ENCODE data around the gene GJC2. TPM values are rescaled to one million over a fixed set of nuclear protein-coding genes. Genes with fewer than 3 reads are reported as not detected.

The GJC2 gene
- total RNA-seq, 5 donors from 2014 or later (not counting 1 experiment from before 2014, with no cell fraction given) = 1.1 to 3.1 (median 1.6) TPM

GRCh38 chr1:228178737-228179684 is 29.3 kb downstream of the GJC2 start:
- H3K9me3 Mint-ChIP-seq = no peaks in the 10 kb centered on the region
- no peaks in the 10 kb centered on the region for H3K27me3 Mint-ChIP-seq
- ChIA-PET CTCF (no interaction called here), POLR2A (interaction anchor here in 1 of 2 donors (0.7 kb wide), 1 partner anchor 31 kb away, joined by 12 read pairs; no protein-coding TSS in a partner anchor)
- no peaks in the 10 kb centered on the region for H3K9me3 ChIP-seq
- H3K4me1 ChIP-seq (ENCODE audit: control insufficient read depth in 1 of 2, extremely low read depth in 1 of 2, insufficient read depth in 2 of 2, low read length in 2 of 2) = peaks cover 0 to 4% of the 10 kb centered on the region in 2 experiments
- no peak overlapping the region for H3K27ac Mint-ChIP-seq
- H3K27ac ChIP-seq (ENCODE audit: low read length) = no peak overlapping the region
- 97% methylated on average over 4 of the region's 12 CpGs for WGBS (ENCODE audit: insufficient coverage)
- DNase-seq (peak in 1 of 35 experiments; percentile 2), ATAC-seq (replicated peaks in 1 of 4) (no peak)
- peaks cover 0 to 7% (median 0%) of the 10 kb centered on the region in 3 donors for H3K4me1 Mint-ChIP-seq
- peaks cover 4 to 24% of the 10 kb centered on the region in 2 donors for H3K36me3 ChIP-seq (ENCODE audit: control insufficient read depth in 2 of 2, extremely low read depth in 1 of 2, insufficient read depth in 1 of 2, low read length in 1 of 2)
- no peak overlapping the region for H3K4me3 Mint-ChIP-seq
- H3K27me3 ChIP-seq (replicated peaks in 1 of 2; ENCODE audit: control insufficient read depth in 2 of 2, extremely low read depth in 1 of 2, insufficient read depth in 2 of 2, low read length in 1 of 2) = no peaks in the 10 kb centered on the region
- H3K36me3 Mint-ChIP-seq = no peaks in the 10 kb centered on the region
- H3K4me3 ChIP-seq (ENCODE audit: control insufficient read depth in 1 of 2, extremely low read depth in 1 of 2, low read length in 1 of 2) = no peak overlapping the region

- Histone ChIP-seq H3K27ac (ENCODE audit: low read length) (no peak overlapping the region), H3K27me3 (replicated peaks in 1 of 2; ENCODE audit: control insufficient read depth in 2 of 2, extremely low read depth in 1 of 2, insufficient read depth in 2 of 2, low read length in 1 of 2) (no peaks in the 10 kb centered on the region), H3K4me3 (ENCODE audit: control insufficient read depth in 1 of 2, extremely low read depth in 1 of 2, low read length in 1 of 2) (no peak overlapping the region), H3K36me3 (ENCODE audit: control insufficient read depth in 2 of 2, extremely low read depth in 1 of 2, insufficient read depth in 1 of 2, low read length in 1 of 2) (peaks cover 4 to 14% of the 10 kb centered on the region in 2 donors), H3K4me1 (ENCODE audit: control insufficient read depth in 1 of 2, extremely low read depth in 1 of 2, insufficient read depth in 2 of 2, low read length in 2 of 2) (peaks cover 0 to 5% of the 10 kb centered on the region in 2 experiments), H3K9me3 (no peaks in the 10 kb centered on the region)
- Mint-ChIP-seq H3K4me3 (no peak overlapping the region), H3K27me3 (no peaks in the 10 kb centered on the region), H3K36me3 (no peaks in the 10 kb centered on the region), H3K4me1 (peaks cover 2 to 11% (median 3%) of the 10 kb centered on the region in 3 donors), H3K9me3 (no peaks in the 10 kb centered on the region), H3K27ac (no peak overlapping the region)
- ChIA-PET POLR2A (interaction anchor here (0.6 to 0.7 kb wide), 4 partner anchors 15 to 63 kb away, joined by 3 read pairs; partner anchors contain the start of genes GUK1 (in 1 of the 2) and IBA57 (in 1 of the 2)), CTCF (interaction anchor here (0.7 to 1.1 kb wide), 3 partner anchors 13 to 49 kb away, joined by 3 to 5 read pairs (median 4); no protein-coding TSS in a partner anchor)
- DNase-seq (peak in 2 of 35 experiments; percentile 12 to 38), ATAC-seq (replicated peaks in 1 of 4) (peak in 2 of 4 experiments; percentile 45 to 46)
- WGBS (ENCODE audit: insufficient coverage) = 80% methylated on average over 1 of the region's 4 CpGs
These were observed 30.7 kb downstream of the GJC2 start for GRCh38 chr1:228180271-228180958.

GRCh38 chr1:228180959-228181644 is 31.4 kb downstream of the GJC2 start:
- ChIA-PET POLR2A (interaction anchor here in 1 of 2 donors (0.6 kb wide), 1 partner anchor 64 kb away, joined by 3 read pairs; no protein-coding TSS in a partner anchor), CTCF (interaction anchor here (0.7 to 1.1 kb wide), 2 partner anchors 12 to 50 kb away, joined by 4 to 5 read pairs; no protein-coding TSS in a partner anchor)
- no peaks in the 10 kb centered on the region for H3K36me3 Mint-ChIP-seq
- H3K27ac ChIP-seq (ENCODE audit: low read length) = no peak overlapping the region
- 94% methylated on average over 3 of the region's 7 CpGs for WGBS (ENCODE audit: insufficient coverage)
- peaks cover 8 to 18% (median 10%) of the 10 kb centered on the region in 3 donors for H3K4me1 Mint-ChIP-seq
- peaks cover 4 to 8% of the 10 kb centered on the region in 2 donors for H3K36me3 ChIP-seq (ENCODE audit: control insufficient read depth in 2 of 2, extremely low read depth in 1 of 2, insufficient read depth in 1 of 2, low read length in 1 of 2)
- H3K27me3 Mint-ChIP-seq = no peaks in the 10 kb centered on the region
- no peaks in the 10 kb centered on the region for H3K27me3 ChIP-seq (replicated peaks in 1 of 2; ENCODE audit: control insufficient read depth in 2 of 2, extremely low read depth in 1 of 2, insufficient read depth in 2 of 2, low read length in 1 of 2)
- no peak overlapping the region for H3K4me3 ChIP-seq (ENCODE audit: control insufficient read depth in 1 of 2, extremely low read depth in 1 of 2, low read length in 1 of 2)
- no peak for ATAC-seq (replicated peaks in 1 of 4)
- H3K4me1 ChIP-seq (ENCODE audit: control insufficient read depth in 1 of 2, extremely low read depth in 1 of 2, insufficient read depth in 2 of 2, low read length in 2 of 2) = peaks cover 0 to 12% of the 10 kb centered on the region in 2 experiments
- H3K27ac Mint-ChIP-seq = no peak overlapping the region
- no peaks in the 10 kb centered on the region for H3K9me3 ChIP-seq
- peak in 1 of 35 experiments; percentile 14 for DNase-seq
- H3K9me3 Mint-ChIP-seq = no peaks in the 10 kb centered on the region
- no peak overlapping the region for H3K4me3 Mint-ChIP-seq

DNA sequence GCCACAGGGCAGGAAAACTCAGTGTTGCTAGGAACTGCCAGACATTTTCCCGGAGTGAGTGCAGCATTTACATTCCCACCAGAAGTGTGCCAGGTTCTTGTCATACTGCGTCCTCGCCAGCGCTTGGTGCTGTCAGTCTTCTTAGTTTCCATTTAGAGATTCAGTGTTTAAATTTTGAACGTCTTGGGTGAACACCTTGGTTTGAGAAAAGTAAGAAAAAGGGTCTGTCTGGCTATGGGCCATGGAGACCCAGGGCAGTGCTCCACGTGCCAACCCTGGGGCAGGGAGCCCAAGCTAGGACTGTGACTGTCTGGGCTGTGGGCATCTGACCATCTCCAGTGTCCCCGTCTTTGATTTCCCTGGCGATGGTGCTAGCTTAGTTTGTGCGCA is 31.9 kb downstream of the GJC2 start:
- H3K27ac Mint-ChIP-seq = no peak overlapping the region
- Histone ChIP-seq H3K4me3 (ENCODE audit: control insufficient read depth in 1 of 2, extremely low read depth in 1 of 2, low read length in 1 of 2) (no peak overlapping the region), H3K4me1 (ENCODE audit: control insufficient read depth in 1 of 2, extremely low read depth in 1 of 2, insufficient read depth in 2 of 2, low read length in 2 of 2) (peaks cover 0 to 15% of the 10 kb centered on the region in 2 experiments), H3K27me3 (replicated peaks in 1 of 2; ENCODE audit: control insufficient read depth in 2 of 2, extremely low read depth in 1 of 2, insufficient read depth in 2 of 2, low read length in 1 of 2) (no peaks in the 10 kb centered on the region), H3K27ac (ENCODE audit: low read length) (no peak overlapping the region), H3K9me3 (no peaks in the 10 kb centered on the region), H3K36me3 (ENCODE audit: control insufficient read depth in 2 of 2, extremely low read depth in 1 of 2, insufficient read depth in 1 of 2, low read length in 1 of 2) (peaks cover 1 to 3% of the 10 kb centered on the region in 2 donors)
- ChIA-PET CTCF (no interaction called here), POLR2A (no interaction called here)
- DNase-seq (peak in 1 of 35 experiments; percentile 10), ATAC-seq (replicated peaks in 1 of 4) (no peak)
- no peaks in the 10 kb centered on the region for H3K27me3 Mint-ChIP-seq
- H3K4me3 Mint-ChIP-seq = no peak overlapping the region
- 96% methylated on average over 6 of the region's 9 CpGs for WGBS (ENCODE audit: insufficient coverage)
- peaks cover 10 to 23% (median 13%) of the 10 kb centered on the region in 3 donors for H3K4me1 Mint-ChIP-seq
- no peaks in the 10 kb centered on the region for H3K36me3 Mint-ChIP-seq
- no peaks in the 10 kb centered on the region for H3K9me3 Mint-ChIP-seq

GRCh38 chr1:228182296-228183030 is 32.7 kb downstream of the GJC2 start:
- ChIA-PET POLR2A (no interaction called here), CTCF (no interaction called here)
- Mint-ChIP-seq H3K27me3 (no peaks in the 10 kb centered on the region), H3K4me3 (no peak overlapping the region), H3K36me3 (no peaks in the 10 kb centered on the region), H3K9me3 (no peaks in the 10 kb centered on the region), H3K4me1 (peaks cover 10 to 27% (median 16%) of the 10 kb centered on the region in 3 donors), H3K27ac (no peak overlapping the region)
- no peaks in the 10 kb centered on the region for H3K9me3 ChIP-seq
- no peak overlapping the region for H3K27ac ChIP-seq (ENCODE audit: low read length)
- H3K4me1 ChIP-seq (ENCODE audit: control insufficient read depth in 1 of 2, extremely low read depth in 1 of 2, insufficient read depth in 2 of 2, low read length in 2 of 2) = peaks cover 0 to 20% of the 10 kb centered on the region in 2 experiments
- H3K4me3 ChIP-seq (ENCODE audit: control insufficient read depth in 1 of 2, extremely low read depth in 1 of 2, low read length in 1 of 2) = no peak overlapping the region
- H3K36me3 ChIP-seq (ENCODE audit: control insufficient read depth in 2 of 2, extremely low read depth in 1 of 2, insufficient read depth in 1 of 2, low read length in 1 of 2) = no peaks in the 10 kb centered on the region
- no peaks in the 10 kb centered on the region for H3K27me3 ChIP-seq (replicated peaks in 1 of 2; ENCODE audit: control insufficient read depth in 2 of 2, extremely low read depth in 1 of 2, insufficient read depth in 2 of 2, low read length in 1 of 2)
- ATAC-seq (replicated peaks in 1 of 4) (no peak), DNase-seq (peak in 2 of 35 experiments; percentile 16 to 19)
- WGBS (ENCODE audit: insufficient coverage) = 67% methylated on average over 16 of the region's 32 CpGs

All from T-cell (primary cell).